CD1c-positive myeloid dendritic cell (primary cell): ENCODE results near the gene MKI67.

Experiments used
- DNase-seq: peaks from one replicate; pipeline ENCODE4 v3.0.0-alpha.2; 2016; ENCODE audit errors: extremely low spot score

Gene MKI67

DNA sequence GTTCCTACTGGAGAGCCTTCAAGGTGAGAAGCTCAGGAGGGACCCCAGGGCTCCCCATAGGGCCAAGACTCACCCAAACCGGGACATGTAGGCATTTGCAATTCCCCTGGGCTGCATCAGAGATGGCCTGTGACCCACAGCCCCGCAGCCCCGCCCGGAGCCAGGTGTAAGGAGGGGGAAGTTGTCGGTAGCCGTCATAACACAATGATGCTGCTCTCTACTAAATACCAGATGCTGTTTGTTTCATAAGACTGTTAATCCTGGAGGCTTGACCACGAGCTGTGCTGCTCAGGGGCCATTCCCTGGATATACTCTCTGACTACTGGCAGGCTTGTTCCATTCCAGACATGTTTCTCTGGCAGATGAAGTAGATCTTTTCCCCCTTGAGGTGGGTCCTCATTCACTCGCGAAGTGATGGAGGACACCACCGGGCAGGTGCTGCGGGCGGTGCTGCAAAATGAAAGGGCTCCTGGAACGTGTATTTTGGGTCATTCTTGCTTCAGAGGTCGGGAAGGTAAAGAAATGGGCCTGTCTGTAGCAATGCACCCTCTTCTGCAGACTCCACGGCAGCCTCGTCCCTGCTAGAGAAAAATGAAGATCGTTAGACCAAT is 61.1 kb downstream of the MKI67 start:
- DNase-seq: no peak

- DNase-seq: peak; percentile 97
Measured at GRCh38 chr10:128064108-128064969, 61.9 kb downstream of the MKI67 start.

GRCh38 chr10:128063736-128064107 is 62.5 kb downstream of the MKI67 start:
- peak; percentile 80 for DNase-seq

DNA sequence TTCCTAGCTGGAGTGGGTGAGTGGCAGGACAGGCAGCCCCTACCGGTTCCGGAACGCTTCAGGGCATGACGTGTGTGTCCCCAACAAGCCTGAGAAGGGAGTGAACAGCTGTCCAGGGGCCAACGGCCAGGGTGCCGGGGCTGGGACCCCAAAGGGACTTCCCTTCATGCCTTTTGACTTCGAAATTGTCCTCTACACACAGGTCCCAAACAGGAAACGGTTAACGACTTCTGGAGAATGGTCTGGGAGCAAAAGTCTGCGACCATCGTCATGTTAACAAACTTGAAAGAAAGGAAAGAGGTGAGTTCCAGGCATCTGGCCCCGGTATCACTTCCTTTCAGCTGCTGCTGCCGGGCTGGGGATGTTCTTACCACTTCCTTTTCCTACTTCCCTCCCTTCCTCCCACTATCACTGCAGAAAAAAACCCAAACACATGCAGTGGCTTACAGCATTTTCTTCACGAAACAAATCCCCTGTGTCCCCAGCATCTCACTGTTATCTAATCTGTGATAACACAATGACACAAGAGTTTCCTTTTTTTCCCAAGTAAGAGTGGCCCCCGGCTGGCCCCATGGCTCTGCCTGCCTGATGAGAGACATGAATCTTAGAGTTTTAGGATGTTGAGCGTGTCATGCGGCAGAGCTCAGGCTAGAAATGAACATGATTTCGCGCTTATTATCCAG is 63.2 kb downstream of the MKI67 start:
- DNase-seq: peak; percentile 93

DNA sequence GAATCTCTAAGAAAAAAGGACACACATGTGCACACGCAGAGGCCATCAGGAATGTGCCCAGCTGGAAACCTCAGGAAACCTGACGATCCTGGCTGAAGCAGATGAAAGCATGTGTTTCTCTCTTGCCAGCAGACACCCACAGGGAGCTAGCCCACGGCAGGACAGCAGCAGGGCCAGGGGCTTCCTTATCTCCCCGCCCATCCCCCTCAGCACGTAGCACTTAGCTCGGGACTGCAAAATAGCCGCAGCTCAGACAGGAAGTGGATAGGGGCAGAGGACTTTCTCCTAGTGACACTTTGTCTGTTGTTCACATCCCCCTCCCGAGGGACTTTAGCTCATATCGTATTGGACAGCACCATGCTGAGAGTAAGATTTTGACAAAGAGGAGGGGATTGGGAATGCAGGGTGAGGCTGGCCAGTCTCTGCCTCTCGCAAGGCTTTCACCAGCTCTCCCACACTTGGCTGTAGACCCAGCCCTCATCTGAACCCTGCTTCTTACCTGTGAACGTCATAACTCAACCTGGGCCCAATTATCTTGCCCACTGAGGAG is 63.8 kb downstream of the MKI67 start:
- DNase-seq: peak; percentile 78

DNA sequence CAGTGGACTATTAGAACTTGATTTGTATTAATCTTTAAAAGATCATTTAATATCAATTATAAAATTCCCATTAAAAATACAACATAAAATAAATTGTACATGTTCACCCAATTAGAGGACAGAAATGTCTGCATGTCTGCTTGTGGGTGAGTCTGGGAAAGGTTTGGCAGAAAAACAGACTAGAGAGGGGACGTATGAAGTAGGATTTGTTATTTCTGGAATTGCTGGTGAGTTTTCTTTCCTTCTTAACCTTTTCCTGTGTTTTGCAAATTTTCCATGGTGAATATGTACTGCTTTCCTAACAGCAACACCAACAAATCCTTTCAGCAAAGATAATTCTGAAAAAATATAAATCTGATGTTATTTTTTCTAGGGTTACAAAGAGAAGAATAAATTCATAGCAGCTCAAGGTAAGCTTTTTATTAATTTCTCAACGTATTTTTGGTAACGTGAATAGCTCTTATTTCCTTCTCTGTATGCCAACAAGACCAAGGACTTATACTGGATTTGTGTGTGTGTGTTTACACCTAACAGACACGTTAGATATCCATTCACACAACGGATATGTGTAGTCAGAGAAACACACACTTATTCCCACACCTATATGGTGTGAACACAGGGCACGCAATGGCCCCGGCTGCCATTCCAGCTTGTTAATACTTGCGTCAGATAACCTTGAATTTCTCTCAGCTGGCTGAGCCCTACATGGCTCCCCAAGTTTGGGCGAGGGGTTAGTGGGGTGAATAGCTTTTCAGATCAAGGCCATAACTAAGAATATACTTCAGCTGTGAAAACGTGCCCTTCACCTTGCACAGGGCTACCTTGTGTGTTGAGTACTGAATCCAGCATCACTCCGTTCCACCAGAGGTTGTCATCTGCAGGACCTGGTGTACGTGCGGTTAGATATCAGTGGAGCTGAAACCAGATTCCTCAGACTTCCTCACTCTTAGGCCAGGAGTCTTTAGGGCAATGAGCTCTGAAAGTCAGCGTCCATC is 64.6 kb downstream of the MKI67 start:
- DNase-seq: no peak

- DNase-seq: no peak
Measured at GRCh38 chr10:128060341-128061250, 65.6 kb downstream of the MKI67 start.

DNA sequence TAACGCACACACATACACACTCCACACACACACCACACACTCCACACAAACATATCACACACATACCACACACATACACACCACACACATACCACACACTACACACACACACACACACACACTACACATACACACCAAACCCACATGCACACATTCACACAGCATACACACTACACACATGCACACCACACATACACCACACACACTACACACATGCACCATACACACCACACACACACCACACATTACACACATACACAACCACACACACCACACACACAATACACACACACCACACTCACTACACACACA is 66.3 kb downstream of the MKI67 start:
- no peak for DNase-seq

- DNase-seq: peak; percentile 56
Measured at GRCh38 chr10:128059266-128059981, 66.8 kb downstream of the MKI67 start.

GRCh38 chr10:128058750-128059134 is 67.5 kb downstream of the MKI67 start:
- no peak for DNase-seq

- no peak for DNase-seq
Measured at GRCh38 chr10:128058106-128058749, 68.0 kb downstream of the MKI67 start.

DNA sequence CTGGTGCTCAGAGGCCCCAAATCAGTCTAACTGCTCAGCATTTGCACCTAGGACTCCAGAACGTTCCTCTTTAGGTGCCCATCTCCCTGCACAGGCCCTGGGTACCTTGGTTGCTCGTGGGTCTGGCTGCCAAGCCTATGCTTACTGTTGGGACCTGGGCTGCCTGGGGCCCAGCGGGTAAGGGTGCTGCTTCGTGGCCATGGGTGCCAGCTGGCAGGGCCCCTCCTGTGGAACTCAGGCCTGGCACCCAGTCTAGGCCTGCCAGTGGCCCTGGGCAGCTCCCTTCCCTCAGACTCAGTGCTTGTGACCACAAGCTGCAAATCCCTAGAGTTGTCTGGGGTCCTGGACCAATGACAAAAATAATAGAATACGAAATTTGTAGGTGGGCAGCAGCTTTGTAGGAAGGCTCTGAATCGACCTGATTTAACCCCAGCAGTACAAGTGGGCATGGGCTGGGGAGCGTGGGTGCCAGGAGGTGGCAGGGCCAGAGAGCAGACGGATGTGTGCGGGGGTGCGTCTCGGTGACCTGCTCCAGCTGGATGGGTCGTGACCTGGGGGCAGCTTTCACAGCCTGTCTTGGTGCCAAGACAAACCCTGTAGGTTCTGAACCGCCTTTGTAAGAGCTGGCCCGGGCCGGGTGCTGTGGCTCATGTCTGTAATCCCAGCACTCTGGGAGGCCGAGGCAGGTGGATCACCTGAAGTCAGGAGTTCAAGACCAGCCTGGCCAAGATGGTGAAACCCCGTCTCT is 69.7 kb downstream of the MKI67 start:
- no peak for DNase-seq

DNA sequence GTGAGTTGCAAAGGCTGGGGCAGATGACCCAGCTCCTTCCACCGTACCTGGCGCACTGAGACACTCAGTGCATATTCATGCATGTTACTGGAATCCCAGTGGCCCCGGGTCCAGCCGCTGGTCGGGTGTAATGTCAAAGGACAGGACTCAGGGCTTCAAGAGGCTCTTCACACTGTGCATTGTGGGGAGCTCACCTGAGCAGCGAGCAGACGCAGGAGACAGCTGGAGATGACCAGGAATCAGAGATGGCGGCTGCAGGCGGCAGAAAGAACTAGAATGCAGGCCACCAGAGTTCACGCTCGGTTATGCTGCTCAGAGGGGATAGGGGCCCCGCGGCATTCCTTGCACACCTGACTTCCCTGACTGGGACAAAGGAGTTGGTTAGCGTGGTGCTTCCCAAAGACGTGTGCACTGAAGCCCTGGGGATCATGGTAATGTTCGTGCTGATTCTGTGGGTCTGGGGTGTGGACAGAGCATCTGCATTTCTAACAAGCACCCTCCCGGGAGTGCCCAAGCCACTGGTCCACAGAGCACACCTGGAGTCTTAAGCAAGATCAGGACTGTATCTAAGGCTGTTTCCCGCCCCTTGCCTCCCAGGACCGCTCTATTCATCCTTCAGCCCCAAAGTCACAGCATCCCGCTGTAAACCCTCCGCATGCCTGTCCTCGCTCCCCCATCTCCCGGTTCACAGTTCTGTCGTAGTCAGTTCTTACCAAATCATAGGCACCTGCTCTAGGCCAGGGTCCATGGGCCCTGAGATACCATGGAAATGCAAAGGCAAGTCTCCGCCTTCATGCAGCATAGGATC is 71.0 kb downstream of the MKI67 start:
- no peak for DNase-seq

DNA sequence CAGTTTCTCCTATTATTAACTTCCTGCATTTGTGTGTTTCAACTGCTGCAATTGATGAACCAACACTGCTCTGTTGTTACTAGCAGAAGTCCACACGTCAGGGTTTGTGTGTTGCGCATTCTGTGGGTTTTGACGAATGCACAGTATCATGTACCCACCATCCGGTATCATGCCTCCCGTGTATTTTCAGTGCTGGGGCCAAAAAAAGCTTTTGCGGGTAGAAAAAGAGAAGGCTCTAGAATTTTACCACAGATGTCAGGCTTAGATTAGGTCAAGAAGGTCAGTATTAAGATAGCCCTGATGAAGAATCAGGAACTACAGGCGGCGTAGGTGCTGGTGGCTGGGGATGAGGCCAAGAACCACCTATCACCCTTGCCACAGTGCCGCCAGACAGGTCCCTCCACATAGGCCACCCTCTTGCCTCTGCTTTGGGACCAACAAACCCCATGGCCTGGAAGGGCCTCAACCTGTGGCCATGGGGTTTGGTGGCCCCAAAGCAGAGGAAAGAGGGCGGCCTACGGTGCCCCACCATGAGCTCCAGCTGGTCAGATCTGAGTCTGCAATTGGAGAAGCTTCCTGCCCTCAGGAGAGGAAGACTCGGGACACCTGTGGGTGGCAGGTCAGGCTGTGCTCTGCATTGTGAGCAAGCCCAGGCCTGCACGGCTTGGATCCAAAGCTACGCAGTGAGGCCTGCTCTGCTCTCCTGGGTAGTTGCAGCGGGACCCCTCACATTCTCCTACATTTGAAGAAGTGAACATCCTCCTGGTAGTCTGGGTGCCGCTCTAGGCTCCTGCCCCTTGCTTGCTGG is 71.9 kb downstream of the MKI67 start:
- DNase-seq: peak; percentile 88

DNA sequence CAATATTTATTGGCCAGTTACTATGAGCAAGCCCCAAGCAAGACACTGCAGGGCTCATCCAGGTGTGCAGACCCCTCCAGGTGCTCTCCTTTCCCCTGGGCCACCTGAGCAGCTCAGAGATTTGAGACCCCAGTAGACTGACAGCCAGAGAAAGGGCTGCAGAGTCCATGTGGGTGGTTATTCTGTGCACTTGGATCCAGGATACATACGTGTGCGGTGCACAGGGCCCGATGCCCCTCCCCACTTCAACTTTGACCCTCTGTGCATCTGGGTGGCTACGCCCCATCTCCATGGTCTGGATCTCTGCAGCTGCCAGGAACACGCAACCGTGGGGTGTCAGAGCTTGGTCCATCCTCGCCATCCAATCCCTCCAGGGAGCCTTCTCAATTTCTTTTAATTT is 72.9 kb downstream of the MKI67 start:
- no peak for DNase-seq

GRCh38 chr10:128052696-128053095 is 73.5 kb downstream of the MKI67 start:
- no peak for DNase-seq

- DNase-seq: peak; percentile 57
Measured at GRCh38 chr10:128051548-128051947, 74.7 kb downstream of the MKI67 start.
